ENCODE data around the gene CPXM2. TPM values are rescaled to one million over a fixed set of nuclear protein-coding genes. Genes with fewer than 3 reads are reported as not detected.

CPXM2 gene
- total RNA-seq, 1 donor from 2014 or later: not detected

DNA sequence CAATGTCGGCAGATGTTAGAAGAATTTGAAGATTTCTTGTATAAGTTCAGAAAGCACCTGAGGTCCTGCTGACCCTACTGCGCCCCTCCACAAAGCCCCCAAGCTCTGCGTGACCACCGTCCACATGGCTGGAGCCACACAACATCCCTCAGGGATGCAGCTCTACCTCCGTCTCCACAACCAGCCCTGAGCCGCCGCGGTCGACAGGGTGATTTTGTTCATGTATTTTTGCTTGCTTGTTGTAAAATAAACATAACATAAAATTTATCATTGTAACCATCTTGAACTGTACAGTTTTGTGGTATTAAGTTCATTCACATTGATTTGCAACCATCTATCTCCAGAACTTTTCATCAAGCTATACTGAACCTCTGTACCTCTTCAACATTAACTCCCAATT, 50.5 kb downstream of the CPXM2 start:
- no peaks in the 10 kb centered on the region for H3K36me3 Mint-ChIP-seq (ENCODE audit: low read depth)
- H3K4me3 Mint-ChIP-seq: no peak overlapping the region
- DNase-seq: no peak
- H3K9me3 Mint-ChIP-seq: no peaks in the 10 kb centered on the region
- H3K4me1 Mint-ChIP-seq: no peaks in the 10 kb centered on the region
- intact Hi-C loops (cut with micrococcal nuclease): no loop called here
- no peak overlapping the region for H3K27ac Mint-ChIP-seq
- no peaks in the 10 kb centered on the region for H3K27me3 Mint-ChIP-seq

GRCh38 chr10:123840714-123841113, 50.9 kb downstream of the CPXM2 start:
- intact Hi-C loops (cut with micrococcal nuclease): no loop called here
- H3K36me3 Mint-ChIP-seq (ENCODE audit: low read depth): no peaks in the 10 kb centered on the region

DNA sequence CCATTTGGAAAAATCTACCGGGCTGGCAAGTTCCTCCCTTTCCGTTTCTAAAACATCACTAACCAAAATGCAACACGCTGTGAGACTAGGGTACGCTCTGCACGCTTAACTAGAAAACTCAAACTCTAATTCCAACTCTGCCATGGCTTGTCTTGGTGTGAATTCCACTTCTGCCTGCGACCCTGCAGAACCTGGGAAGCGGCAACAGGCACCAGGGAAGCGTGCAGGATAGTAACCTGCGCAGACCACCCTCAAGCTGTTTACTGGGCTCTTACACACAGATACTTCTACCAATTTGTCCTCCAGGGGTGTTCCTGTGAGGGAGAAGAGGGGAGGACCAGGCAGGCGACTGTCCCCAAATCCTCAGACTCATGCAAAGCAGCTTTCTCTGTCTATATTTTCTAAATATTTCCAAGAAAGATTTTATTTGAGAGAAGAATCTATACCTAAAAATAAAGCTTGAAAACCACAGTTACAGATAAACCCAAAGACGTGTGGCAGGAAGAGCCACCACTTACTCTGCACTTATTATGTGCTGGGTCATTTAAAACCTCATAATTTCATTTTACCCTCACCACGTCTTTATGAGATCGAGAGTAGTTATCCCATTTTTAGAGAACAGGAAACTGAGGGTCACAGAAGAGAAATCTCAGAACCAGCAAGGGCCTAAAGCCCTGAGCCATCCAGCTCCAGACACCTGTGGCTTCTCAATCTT, 52.9 kb downstream of the CPXM2 start:
- Mint-ChIP-seq H3K9me3 (no peaks in the 10 kb centered on the region), H3K4me1 (no peaks in the 10 kb centered on the region), H3K27me3 (no peaks in the 10 kb centered on the region), H3K4me3 (no peak overlapping the region), H3K27ac (no peak overlapping the region), H3K36me3 (ENCODE audit: low read depth) (no peaks in the 10 kb centered on the region)
- intact Hi-C loops (cut with micrococcal nuclease): no loop called here
- no peak for DNase-seq

More at GRCh38 chr10:123840714-123841113, 50.9 kb downstream of the CPXM2 start:
- no peak for DNase-seq
- H3K4me3 Mint-ChIP-seq: no peak overlapping the region
- no peak overlapping the region for H3K27ac Mint-ChIP-seq
- no peaks in the 10 kb centered on the region for H3K9me3 Mint-ChIP-seq
- no peaks in the 10 kb centered on the region for H3K27me3 Mint-ChIP-seq
- H3K4me1 Mint-ChIP-seq: no peaks in the 10 kb centered on the region

GRCh38 chr10:123837756-123838155, 53.9 kb downstream of the CPXM2 start:
- Mint-ChIP-seq H3K36me3 (ENCODE audit: low read depth) (no peaks in the 10 kb centered on the region), H3K4me1 (no peaks in the 10 kb centered on the region), H3K4me3 (no peak overlapping the region), H3K27ac (no peak overlapping the region), H3K9me3 (no peaks in the 10 kb centered on the region), H3K27me3 (no peaks in the 10 kb centered on the region)
- no peak for DNase-seq
- intact Hi-C loops (cut with micrococcal nuclease): no loop called here

DNA sequence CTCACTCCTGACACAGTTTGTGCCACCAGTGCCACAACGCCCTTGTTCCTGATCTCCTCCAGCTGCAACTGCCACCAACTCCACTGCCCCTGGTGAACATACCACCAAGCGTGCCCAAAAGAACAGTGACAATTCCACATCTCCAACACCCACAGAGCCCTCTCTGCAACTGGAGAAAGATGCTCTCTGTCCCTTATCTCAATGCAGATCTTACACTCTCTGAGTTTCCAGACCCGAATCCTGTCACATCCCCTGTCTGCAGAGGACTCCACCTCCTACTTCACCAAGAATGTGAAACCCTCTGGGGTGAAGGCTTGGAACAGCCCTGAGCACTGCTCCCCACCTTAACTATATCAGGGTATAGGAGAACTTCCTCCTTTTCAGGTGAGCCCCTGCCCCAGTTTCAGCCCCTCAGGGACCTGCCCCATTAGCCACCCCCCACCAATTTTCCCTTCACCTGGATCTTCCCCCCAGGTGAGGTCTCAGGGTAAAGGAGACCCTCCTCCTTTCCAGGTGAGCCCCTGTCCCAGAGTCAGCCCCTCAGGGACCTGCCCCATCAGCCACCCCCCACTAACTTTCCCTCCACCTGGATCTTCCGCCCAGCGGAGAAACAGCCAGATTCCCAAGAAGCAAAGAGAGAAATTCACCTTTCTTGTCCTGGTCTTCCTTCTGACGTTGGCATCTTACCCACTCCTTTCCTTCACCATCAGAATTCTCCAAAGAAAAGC, 55.0 kb downstream of the CPXM2 start:
- Mint-ChIP-seq H3K27ac (no peak overlapping the region), H3K36me3 (ENCODE audit: low read depth) (no peaks in the 10 kb centered on the region), H3K9me3 (no peaks in the 10 kb centered on the region), H3K27me3 (no peaks in the 10 kb centered on the region), H3K4me1 (no peaks in the 10 kb centered on the region), H3K4me3 (no peak overlapping the region)
- no peak for DNase-seq
- intact Hi-C loops (cut with micrococcal nuclease): no loop called here

GRCh38 chr10:123835575-123835974, 56.0 kb downstream of the CPXM2 start:
- intact Hi-C loops (cut with micrococcal nuclease): no loop called here
- Mint-ChIP-seq H3K27me3 (no peaks in the 10 kb centered on the region), H3K36me3 (ENCODE audit: low read depth) (no peaks in the 10 kb centered on the region), H3K4me1 (no peaks in the 10 kb centered on the region), H3K27ac (no peak overlapping the region), H3K4me3 (no peak overlapping the region), H3K9me3 (no peaks in the 10 kb centered on the region)
- no peak for DNase-seq

GRCh38 chr10:123833170-123833850, 58.3 kb downstream of the CPXM2 start:
- Mint-ChIP-seq H3K36me3 (ENCODE audit: low read depth) (no peaks in the 10 kb centered on the region), H3K27ac (no peak overlapping the region), H3K9me3 (no peaks in the 10 kb centered on the region), H3K4me3 (no peak overlapping the region), H3K27me3 (no peaks in the 10 kb centered on the region), H3K4me1 (no peaks in the 10 kb centered on the region)
- intact Hi-C loops (cut with micrococcal nuclease): no loop called here
- no peak for DNase-seq

GRCh38 chr10:123831259-123831658, 60.3 kb downstream of the CPXM2 start:
- H3K4me3 Mint-ChIP-seq: no peak overlapping the region
- H3K27ac Mint-ChIP-seq: no peak overlapping the region
- no peaks in the 10 kb centered on the region for H3K4me1 Mint-ChIP-seq
- intact Hi-C loops (cut with micrococcal nuclease): no loop called here
- no peaks in the 10 kb centered on the region for H3K9me3 Mint-ChIP-seq
- H3K36me3 Mint-ChIP-seq (ENCODE audit: low read depth): no peaks in the 10 kb centered on the region
- DNase-seq: no peak
- H3K27me3 Mint-ChIP-seq: peaks cover under 1% of the 10 kb centered on the region

DNA sequence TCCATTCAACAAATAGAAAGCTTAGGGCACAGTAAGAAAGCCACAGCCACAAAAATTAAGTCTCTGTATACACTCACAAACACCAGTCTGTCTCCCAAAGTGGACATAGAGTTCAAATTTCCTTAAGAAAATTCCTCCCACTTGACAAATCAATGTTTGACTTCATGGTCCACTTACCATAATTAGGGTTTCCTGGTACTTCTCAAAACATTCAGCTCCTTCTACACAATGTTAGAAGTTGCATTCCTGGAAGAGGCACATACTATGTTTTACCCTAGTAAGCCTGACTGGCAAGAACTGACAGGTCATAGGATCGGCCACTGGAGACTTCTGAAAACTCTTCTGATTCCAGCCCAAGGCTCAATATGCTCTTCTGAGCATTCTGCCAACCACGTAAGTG, 70.5 kb downstream of the CPXM2 start:
- H3K4me3 Mint-ChIP-seq: no peak overlapping the region
- no peaks in the 10 kb centered on the region for H3K9me3 Mint-ChIP-seq
- H3K27ac Mint-ChIP-seq: no peak overlapping the region
- H3K4me1 Mint-ChIP-seq: no peaks in the 10 kb centered on the region
- intact Hi-C loops (cut with micrococcal nuclease): no loop called here
- peaks cover 8% of the 10 kb centered on the region for H3K27me3 Mint-ChIP-seq
- no peaks in the 10 kb centered on the region for H3K36me3 Mint-ChIP-seq (ENCODE audit: low read depth)
- DNase-seq: no peak

DNA sequence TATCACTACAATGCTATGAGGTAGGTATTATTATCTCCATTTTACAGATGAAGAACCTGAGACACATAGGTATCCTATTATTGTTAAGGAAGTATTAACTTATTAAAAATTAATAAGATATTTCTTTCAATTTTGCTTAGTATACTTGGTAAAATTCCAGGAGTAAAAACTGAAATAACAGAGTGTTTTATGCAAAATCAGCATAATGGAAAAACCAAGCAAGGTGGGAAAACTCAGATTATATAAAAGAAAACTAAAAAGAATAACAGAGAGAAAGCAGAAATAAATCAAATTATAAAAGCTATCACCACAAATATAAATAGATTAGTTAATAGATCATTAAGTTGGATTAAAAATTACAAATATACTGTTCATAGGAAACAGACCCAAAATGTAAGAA, 82.0 kb downstream of the CPXM2 start:
- H3K27me3 Mint-ChIP-seq: peaks cover 10% of the 10 kb centered on the region
- no peaks in the 10 kb centered on the region for H3K36me3 Mint-ChIP-seq (ENCODE audit: low read depth)
- intact Hi-C loops (cut with micrococcal nuclease): no loop called here
- peaks cover 2% of the 10 kb centered on the region for H3K4me1 Mint-ChIP-seq
- no peak overlapping the region for H3K4me3 Mint-ChIP-seq
- H3K27ac Mint-ChIP-seq: no peak overlapping the region
- no peak for DNase-seq
- H3K9me3 Mint-ChIP-seq: no peaks in the 10 kb centered on the region

DNA sequence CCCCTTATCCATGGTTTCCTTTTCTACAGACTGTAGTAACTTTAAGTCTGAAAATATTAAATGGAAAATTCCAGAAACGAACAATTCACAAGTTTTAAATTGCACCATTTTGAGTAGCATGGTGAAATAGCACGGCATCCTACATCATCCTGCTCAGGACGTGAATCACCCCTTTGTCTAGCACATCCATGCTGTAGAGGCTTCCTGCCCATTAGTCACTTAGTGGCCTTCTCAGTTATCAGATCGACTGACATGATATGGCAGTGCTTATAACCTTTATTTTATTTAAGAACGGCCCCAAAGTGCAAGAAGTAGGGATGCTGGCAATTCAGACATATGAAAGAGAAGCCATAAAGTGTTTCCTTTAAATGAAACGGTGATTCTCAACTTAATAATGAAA, 82.7 kb downstream of the CPXM2 start:
- Mint-ChIP-seq H3K27me3 (peaks cover 12% of the 10 kb centered on the region), H3K4me1 (peaks cover 2% of the 10 kb centered on the region)

DNA sequence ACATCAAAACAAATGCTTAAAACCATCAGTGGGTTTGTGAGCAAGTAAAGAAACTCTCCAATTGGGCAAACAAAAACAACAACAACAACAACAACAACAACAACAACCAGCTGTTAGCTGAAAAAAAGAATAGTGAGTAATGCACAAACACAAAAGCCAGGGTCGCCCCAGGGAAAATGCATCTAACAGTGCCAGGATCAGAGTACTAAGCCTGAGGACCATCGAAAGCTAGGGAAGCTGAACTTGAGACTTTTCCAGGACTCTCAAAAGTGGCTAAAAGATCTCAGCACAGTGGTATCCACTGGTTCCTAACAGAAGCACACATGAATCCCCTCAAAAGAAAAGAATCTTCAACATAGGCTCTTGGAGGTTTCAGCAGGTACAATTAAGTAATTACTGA, 83.3 kb downstream of the CPXM2 start:
- Mint-ChIP-seq H3K36me3 (ENCODE audit: low read depth) (no peaks in the 10 kb centered on the region), H3K27me3 (peaks cover 12% of the 10 kb centered on the region), H3K9me3 (no peaks in the 10 kb centered on the region), H3K4me1 (peaks cover 2% of the 10 kb centered on the region), H3K27ac (no peak overlapping the region), H3K4me3 (no peak overlapping the region)
- DNase-seq: no peak
- intact Hi-C loops (cut with micrococcal nuclease): no loop called here

More for the DNA sequence above, 82.7 kb downstream of the CPXM2 start:
- H3K27ac Mint-ChIP-seq: no peak overlapping the region
- no peaks in the 10 kb centered on the region for H3K9me3 Mint-ChIP-seq
- no peak overlapping the region for H3K4me3 Mint-ChIP-seq
- no peaks in the 10 kb centered on the region for H3K36me3 Mint-ChIP-seq (ENCODE audit: low read depth)
- intact Hi-C loops (cut with micrococcal nuclease): no loop called here
- no peak for DNase-seq

GRCh38 chr10:123807444-123808035, 84.1 kb downstream of the CPXM2 start:
- no peaks in the 10 kb centered on the region for H3K9me3 Mint-ChIP-seq
- H3K4me1 Mint-ChIP-seq: peaks cover 2% of the 10 kb centered on the region
- no peak overlapping the region for H3K4me3 Mint-ChIP-seq
- no peaks in the 10 kb centered on the region for H3K36me3 Mint-ChIP-seq (ENCODE audit: low read depth)
- intact Hi-C loops (cut with micrococcal nuclease): no loop called here
- peaks cover 12% of the 10 kb centered on the region for H3K27me3 Mint-ChIP-seq
- no peak overlapping the region for H3K27ac Mint-ChIP-seq
- no peak for DNase-seq

DNA sequence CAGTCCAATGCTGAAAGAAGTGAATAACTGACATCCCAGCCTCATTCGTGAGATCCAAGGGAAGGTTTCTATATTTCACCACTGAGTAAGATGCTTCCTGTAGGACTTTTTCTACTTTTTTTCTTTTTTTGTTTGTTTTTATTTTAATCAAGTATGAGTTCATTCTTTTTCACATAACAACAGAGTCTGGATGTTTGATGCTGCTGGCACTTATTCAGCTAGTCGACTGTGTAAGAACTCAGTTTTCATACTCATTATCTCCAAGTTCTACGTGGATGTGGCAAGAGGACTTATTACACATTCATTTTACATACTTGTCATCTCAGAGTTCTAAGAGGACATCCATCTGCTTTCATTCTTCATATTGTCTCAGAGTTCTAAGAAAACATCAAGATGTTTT, 86.9 kb downstream of the CPXM2 start:
- no peak overlapping the region for H3K4me3 Mint-ChIP-seq
- DNase-seq: no peak
- peaks cover 2% of the 10 kb centered on the region for H3K4me1 Mint-ChIP-seq
- peaks cover 25% of the 10 kb centered on the region for H3K27me3 Mint-ChIP-seq
- no peaks in the 10 kb centered on the region for H3K36me3 Mint-ChIP-seq (ENCODE audit: low read depth)
- no peak overlapping the region for H3K27ac Mint-ChIP-seq
- intact Hi-C loops (cut with micrococcal nuclease): no loop called here
- H3K9me3 Mint-ChIP-seq: no peaks in the 10 kb centered on the region

All from activated CD4-positive, alpha-beta T cell treated with anti-CD3 and anti-CD28 coated beads, Interleukin-2, amount 10 ng/mL, durations not matched to agents 24 days and 14 days (primary cell).